ENCODE data around the gene LHPP.

The LHPP gene

DNA sequence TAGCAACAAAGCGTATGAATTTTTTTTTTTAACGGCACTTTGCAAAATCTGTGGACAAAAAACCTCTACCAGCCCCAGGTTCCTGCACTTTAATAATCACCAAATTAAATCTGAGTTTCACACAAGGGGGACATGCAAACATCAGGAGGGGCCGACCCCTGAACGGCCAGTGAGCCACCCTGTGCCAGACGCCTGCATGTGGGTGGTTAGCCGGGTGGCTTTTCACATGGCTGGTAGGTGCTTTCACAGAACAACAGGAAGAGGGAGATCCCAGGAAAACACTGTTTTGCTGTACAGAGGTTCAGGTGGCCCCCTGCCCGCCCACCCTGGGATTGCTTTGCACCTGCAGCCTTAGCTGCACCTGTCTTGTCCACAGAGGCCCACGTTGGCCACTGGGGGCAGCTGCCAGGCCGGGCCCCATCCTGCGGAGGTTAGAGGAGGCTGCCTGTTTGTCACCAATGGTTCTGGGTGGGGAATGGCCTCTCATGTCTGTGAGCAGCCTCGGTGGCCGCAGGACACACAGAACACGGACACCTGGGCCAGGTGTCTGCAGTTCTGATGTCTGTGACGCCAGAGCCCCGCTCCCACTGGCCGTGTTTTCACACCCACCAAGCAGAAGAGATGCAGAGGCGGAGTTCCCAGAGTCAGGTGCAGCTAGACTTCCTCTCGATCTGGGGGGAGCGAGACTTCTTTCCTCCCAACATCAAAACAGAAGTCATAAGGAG, 174.8 kb downstream of the LHPP start:
- Histone ChIP-seq H3K36me3 (replicated peaks) (no peaks in the 10 kb centered on the region), H3K27me3 (replicated peaks) (no peaks in the 10 kb centered on the region), H3K27ac (no peak overlapping the region), H3K4me3 (ENCODE audit: low read depth, low read length) (no peak overlapping the region)
- in situ Hi-C loops (cut with HindIII; ENCODE audit: low pct_ligation_motif_present, low sequenced_read_pairs) = no loop called here
- DNase-seq = no peak
- TF ChIP-seq, protein P1, sequence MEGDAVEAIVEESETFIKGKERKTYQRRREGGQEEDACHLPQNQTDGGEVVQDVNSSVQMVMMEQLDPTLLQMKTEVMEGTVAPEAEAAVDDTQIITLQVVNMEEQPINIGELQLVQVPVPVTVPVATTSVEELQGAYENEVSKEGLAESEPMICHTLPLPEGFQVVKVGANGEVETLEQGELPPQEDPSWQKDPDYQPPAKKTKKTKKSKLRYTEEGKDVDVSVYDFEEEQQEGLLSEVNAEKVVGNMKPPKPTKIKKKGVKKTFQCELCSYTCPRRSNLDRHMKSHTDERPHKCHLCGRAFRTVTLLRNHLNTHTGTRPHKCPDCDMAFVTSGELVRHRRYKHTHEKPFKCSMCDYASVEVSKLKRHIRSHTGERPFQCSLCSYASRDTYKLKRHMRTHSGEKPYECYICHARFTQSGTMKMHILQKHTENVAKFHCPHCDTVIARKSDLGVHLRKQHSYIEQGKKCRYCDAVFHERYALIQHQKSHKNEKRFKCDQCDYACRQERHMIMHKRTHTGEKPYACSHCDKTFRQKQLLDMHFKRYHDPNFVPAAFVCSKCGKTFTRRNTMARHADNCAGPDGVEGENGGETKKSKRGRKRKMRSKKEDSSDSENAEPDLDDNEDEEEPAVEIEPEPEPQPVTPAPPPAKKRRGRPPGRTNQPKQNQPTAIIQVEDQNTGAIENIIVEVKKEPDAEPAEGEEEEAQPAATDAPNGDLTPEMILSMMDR (IDR thresholded peaks at IDR 0.05; ENCODE audit: low read depth, low read length, missing control alignments) = no peak

DNA sequence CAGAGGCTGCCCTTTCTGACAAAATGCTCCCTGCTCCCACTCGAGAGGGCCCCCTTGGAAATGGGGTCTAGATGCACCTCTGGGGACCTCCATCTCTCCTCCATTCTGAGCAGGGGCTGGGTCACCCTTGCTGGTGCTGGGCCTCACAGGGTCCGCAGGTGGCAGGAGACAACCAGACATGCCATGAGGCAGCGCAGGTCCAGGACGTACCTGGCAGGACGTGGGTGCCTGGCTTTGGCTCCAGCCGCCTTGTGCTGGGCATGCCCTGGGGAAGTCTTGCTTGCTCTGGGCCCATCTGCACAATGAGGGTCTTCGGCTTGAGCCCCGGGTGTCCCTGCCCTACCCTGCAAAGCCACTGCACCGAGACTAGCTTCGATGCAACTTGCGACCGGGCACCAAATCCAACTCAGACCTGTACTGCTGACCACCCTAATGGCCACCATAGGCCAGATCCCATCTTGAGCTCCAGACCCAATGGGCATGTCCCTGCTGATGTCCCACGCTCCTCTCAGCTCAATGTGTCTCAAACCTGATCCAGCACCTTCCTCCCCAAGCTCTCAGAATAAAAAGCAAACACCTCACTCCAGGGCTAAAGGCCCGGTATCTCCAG, 175.6 kb downstream of the LHPP start:
- no peaks in the 10 kb centered on the region for H3K36me3 ChIP-seq (replicated peaks)
- no peak overlapping the region for H3K4me3 ChIP-seq (ENCODE audit: low read depth, low read length)
- in situ Hi-C loops (cut with HindIII; ENCODE audit: low pct_ligation_motif_present, low sequenced_read_pairs) = no loop called here
- TF ChIP-seq, protein P1 (IDR thresholded peaks at IDR 0.05; ENCODE audit: low read depth, low read length, missing control alignments) = no peak
- no peaks in the 10 kb centered on the region for H3K27me3 ChIP-seq (replicated peaks)
- no peak overlapping the region for H3K27ac ChIP-seq
- no peak for DNase-seq

DNA sequence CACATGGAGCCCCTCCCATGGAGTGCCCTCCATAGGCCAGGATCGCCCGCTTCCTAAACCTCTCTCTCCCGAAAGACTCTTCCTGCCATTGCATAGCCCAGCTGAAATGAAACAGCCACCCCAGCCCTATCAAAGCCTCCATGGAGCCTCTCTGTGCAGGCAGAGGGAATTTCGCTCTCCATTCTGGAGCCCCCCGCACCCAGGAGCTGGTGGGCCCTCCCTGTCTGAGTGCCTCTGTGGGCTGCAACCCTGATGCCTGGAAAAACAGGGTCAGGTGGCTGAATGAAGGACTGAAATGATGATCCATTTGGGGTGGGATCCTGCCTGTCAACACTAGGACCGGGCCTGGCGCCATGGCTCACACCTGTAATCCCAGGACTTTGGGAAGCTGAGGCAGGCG, 176.1 kb downstream of the LHPP start:
- Histone ChIP-seq H3K27ac (no peak overlapping the region), H3K36me3 (replicated peaks) (no peaks in the 10 kb centered on the region), H3K27me3 (replicated peaks) (no peaks in the 10 kb centered on the region), H3K4me3 (ENCODE audit: low read depth, low read length) (no peak overlapping the region)
- in situ Hi-C loops (cut with HindIII; ENCODE audit: low pct_ligation_motif_present, low sequenced_read_pairs) = no loop called here
- no peak for DNase-seq
- TF ChIP-seq, protein P1 (IDR thresholded peaks at IDR 0.05; ENCODE audit: low read depth, low read length, missing control alignments) = no peak

DNA sequence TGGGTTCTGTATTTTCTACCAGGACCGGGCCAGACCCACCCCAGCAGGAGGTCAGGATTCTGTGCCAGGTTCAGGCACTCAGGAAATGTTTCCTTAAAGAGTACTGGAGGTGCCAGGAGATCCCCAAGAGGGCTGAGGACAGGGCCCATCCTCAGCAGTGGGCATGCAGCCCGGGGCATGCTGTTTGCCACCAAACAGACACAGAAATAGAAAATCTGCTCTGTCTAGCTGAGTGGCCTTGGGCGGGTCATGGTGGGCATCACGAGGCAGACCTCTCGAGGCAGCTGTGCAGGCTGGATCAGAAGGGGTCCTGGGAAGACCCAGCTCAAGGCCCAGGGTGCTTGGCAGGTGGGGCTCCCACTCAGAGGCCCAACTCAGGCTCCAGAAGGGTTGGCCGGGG, 177.6 kb downstream of the LHPP start:
- Histone ChIP-seq H3K27ac (no peak overlapping the region), H3K4me3 (ENCODE audit: low read depth, low read length) (no peak overlapping the region), H3K27me3 (replicated peaks) (no peaks in the 10 kb centered on the region), H3K36me3 (replicated peaks) (no peaks in the 10 kb centered on the region)
- in situ Hi-C loops (cut with HindIII; ENCODE audit: low pct_ligation_motif_present, low sequenced_read_pairs) = no loop called here
- TF ChIP-seq, protein P1 (IDR thresholded peaks at IDR 0.05; ENCODE audit: low read depth, low read length, missing control alignments) = no peak
- no peak for DNase-seq

DNA sequence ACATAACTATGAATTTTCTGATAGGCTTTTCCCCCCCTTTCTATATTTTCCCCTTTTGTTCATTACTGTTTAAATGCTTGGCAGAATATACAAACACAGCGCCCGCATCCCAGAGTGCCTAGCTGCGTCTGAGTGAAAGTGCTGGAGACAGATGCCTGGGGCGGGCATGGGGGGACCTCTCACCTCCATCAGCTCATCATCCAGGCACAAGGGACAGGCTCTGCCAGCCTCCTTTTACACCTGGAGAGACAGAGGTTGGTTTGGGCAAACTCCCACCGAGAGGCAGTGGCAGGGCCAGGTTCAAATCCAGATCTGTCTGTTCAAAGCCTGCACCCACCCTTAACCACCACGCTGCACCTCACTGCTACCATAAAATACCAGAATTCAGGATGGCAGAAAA, 178.0 kb downstream of the LHPP start:
- H3K36me3 ChIP-seq (replicated peaks) = no peaks in the 10 kb centered on the region
- in situ Hi-C loops (cut with HindIII; ENCODE audit: low pct_ligation_motif_present, low sequenced_read_pairs) = no loop called here
- TF ChIP-seq, protein P1 (IDR thresholded peaks at IDR 0.05; ENCODE audit: low read depth, low read length, missing control alignments) = no peak
- no peak overlapping the region for H3K27ac ChIP-seq
- no peaks in the 10 kb centered on the region for H3K27me3 ChIP-seq (replicated peaks)
- no peak overlapping the region for H3K4me3 ChIP-seq (ENCODE audit: low read depth, low read length)
- DNase-seq = no peak
